22Rv1 (cell line): Measurements from ENCODE around the gene CHD6.

Source experiments
- H3K27ac ChIP-seq: fragments of 450-650 bp; 2 replicates; pipeline ENCODE4 v1.5.1; 2017
- CTCF ChIP-seq: fragments of 450-650 bp; IDR thresholded peaks from 2 replicates; pipeline ENCODE4 v1.5.1; 2017; ENCODE audit warnings: mild to moderate bottlenecking
- ZFX ChIP-seq: fragments of 450-650 bp; IDR thresholded peaks from 2 replicates; pipeline ENCODE4 v1.6.1; 2017; ENCODE audit warnings: antibody characterized with exemption, borderline replicate concordance

Gene CHD6

GRCh38 chr20:41497186-41497895 lies 120.8 kb downstream of the CHD6 start:
- TF ChIP-seq CTCF (no peak), ZFX (no peak)
- no peak overlapping the region for H3K27ac ChIP-seq

DNA sequence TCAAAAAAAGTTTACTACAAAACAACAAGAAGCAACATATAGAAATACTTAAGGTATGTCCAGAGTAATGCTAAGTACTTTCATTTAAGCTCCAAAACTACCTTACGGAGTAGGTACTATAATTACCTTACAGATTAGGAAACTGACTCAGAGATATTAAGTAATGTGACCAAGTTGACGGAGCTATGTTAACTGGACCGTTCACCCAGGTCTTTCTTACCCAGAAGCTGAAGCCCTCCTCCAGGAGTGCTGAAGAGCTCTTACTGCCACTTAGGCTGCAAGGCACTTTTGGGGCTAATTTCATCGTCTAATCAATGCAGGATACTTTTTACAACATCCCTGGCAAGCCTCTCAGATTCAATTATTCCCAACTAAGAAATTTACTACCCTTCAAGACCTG lies 123.7 kb downstream of the CHD6 start:
- H3K27ac ChIP-seq: no peak overlapping the region
- TF ChIP-seq ZFX (no peak), CTCF (no peak)

- no peak for TF ChIP-seq CTCF
- no peak for TF ChIP-seq ZFX
- H3K27ac ChIP-seq: no peak overlapping the region
These were observed 134.6 kb downstream of the CHD6 start for GRCh38 chr20:41483553-41483930.

GRCh38 chr20:41482647-41483552 lies 135.3 kb downstream of the CHD6 start:
- TF ChIP-seq CTCF (no peak), ZFX (no peak)
- H3K27ac ChIP-seq: no peak overlapping the region

DNA sequence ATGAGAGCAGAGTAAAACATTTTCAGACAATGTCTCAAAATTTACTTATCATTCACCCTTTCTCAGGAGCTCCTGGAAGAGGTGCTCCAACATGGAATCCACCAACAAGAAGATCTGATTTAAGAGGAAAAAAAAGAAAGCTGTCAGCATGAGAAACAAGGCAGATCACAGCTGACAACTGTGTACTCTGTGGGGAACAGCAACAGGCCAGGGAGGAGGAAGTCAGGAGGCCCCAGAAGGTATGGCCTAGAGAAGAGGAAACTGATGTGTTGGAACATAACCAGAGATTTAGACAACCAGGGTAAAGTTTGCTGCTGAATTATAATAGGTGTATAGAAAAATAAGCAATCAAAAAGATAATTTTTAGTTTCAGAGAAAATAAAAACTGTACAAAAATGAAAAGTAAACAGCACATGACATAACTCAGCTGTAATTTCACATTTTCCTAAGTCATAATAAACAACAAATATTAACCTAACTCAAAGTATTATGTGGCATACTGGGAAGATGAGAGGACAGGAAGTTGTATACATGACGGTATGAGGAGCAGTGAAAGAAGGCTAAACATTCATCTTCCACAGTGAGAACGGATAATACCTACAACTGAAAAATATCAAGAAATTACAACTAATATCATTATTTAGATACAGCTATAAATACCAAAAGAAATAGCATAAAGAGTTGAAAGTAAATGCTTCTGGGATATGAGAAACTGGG lies 138.0 kb downstream of the CHD6 start:
- no peak for TF ChIP-seq CTCF
- no peak for TF ChIP-seq ZFX
- H3K27ac ChIP-seq: no peak overlapping the region

DNA sequence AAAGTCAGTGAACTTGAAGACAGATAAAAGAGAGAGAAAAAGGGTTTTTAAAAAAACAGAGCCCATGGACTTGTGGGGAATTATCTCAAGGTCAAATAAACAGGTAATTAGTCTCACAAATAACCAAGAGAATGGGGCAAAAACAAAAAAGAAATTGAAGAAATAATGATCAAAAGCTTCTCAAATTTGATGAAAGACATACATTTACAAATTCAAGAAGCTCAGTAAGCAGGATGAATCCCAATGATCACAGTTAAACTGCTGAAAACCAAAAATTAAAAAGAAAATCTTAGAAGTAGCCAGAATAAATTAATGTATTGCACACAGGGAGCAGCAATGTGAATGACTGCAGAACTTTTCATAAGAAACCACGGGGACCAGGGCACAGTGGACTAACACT lies 139.1 kb downstream of the CHD6 start:
- no peak for TF ChIP-seq CTCF
- TF ChIP-seq ZFX: no peak
- no peak overlapping the region for H3K27ac ChIP-seq
